ENCODE results near the gene COL5A1. TPM values are rescaled to one million over a fixed set of nuclear protein-coding genes. Genes with fewer than 3 reads are reported as not detected.

Gene COL5A1
- 10 to 100 TPM in 2 of 4 donors, 1 to 10 TPM in 2; 8.4 to 14.7 (median 11.3) TPM for total RNA-seq

DNA sequence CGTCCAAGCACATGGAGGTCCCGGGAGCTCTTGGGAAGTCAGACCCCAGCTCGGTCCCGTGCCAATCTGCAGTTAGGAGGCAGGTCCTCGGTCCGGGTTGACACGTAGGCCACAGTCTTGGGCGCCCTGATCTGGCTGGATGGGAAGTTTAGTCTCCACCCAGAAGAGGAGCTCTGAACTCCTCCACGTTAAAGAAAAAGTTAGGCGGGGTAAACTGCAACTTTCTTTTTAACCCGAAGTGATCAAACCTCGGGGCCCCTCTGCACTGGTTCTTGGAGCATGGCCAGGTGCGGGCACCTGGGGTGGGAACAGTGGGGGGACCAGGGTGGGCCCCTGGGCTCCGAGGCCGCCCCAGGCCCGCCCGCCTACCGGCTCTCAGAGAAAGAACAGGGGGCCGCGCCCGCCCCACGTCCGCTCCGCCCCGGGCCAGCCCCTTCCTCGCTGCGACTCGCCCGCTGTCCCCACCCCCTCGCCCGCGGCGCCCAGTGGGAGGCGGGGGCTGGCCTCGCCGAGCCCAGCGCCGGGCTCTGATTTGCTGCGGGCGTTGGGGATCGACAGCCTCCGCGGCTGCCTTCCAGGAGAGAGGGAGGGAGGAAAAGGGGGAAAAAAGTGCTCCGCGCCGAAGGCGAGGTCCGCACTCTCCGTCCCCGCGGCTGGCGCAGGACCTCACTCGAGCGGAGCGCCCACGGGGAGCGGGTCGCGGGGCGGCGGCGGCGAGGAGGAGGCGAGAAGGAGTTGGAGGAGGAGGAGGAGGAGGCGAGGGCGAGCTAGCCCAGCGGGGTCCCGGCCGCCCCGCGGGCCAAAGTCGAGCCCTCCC, at the start of gene COL5A1:
Gene COL5A1 (plus strand): TSS at position 631 of the 817 bp plus-strand sequence. CDS start 385 bp downstream, outside the sequence.
- 1% methylated on average over 50 to 58 of the region's 72 CpGs for WGBS, 2 donors
- intact Hi-C loops (cut with DNase I; ENCODE audit: low total_unique reads), result no loop called here
- TF ChIP-seq, protein P1, sequence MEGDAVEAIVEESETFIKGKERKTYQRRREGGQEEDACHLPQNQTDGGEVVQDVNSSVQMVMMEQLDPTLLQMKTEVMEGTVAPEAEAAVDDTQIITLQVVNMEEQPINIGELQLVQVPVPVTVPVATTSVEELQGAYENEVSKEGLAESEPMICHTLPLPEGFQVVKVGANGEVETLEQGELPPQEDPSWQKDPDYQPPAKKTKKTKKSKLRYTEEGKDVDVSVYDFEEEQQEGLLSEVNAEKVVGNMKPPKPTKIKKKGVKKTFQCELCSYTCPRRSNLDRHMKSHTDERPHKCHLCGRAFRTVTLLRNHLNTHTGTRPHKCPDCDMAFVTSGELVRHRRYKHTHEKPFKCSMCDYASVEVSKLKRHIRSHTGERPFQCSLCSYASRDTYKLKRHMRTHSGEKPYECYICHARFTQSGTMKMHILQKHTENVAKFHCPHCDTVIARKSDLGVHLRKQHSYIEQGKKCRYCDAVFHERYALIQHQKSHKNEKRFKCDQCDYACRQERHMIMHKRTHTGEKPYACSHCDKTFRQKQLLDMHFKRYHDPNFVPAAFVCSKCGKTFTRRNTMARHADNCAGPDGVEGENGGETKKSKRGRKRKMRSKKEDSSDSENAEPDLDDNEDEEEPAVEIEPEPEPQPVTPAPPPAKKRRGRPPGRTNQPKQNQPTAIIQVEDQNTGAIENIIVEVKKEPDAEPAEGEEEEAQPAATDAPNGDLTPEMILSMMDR (IDR thresholded peaks at IDR 0.05), result no peak
- no peak for TF ChIP-seq POLR2A (IDR thresholded peaks at IDR 0.05)
- DNase-seq (ENCODE audit: low spot score in 2 of 2), result peak; percentile 85 to 97
- peak within 1 kb of the TSS; percentile 29 for H3K4me3 ChIP-seq (ENCODE audit: low read depth, poor library complexity, severe bottlenecking)

DNA sequence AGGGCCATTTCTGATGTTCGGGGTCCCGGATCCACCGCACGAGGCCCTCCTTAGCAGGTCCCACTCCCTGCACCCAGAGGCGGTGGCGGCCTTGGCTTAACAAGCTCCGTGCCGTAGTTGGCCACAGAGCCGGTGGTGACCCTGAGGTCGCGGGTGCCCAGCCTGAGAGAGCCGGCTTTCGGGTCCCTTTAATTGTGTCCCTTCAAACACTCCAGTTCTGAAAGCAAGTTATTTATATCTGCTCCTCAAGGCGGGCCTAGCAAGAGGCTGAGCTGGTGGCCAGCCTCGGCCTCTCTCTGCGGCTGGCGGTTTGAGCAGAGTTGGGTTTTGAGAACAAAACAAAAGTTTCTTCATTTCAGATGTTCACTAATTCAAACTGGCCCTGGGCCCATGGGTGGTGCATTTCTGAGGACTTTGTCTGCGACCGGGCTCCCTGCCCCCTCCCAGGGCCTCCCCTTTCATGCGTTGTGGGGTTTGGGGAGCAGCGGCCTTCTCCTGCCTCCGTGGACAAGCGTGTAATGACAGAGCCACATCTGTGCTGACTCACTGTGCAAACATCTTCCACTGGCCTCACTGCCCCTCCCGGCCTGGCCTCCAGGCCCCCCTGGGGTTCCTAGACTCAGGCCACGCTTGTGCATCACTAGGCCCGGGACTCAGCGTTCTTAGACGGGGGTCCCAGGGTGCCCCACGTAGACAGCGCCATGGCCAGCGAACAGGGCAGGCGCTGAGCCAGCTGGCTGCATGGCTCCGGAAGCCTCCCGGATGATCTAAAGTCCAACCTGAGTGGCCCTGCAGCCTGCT, 49.4 kb upstream of the COL5A1 start:
- peak in 1 of 2 donors; percentile 85 for DNase-seq (ENCODE audit: low spot score in 2 of 2)
- intact Hi-C loops (cut with DNase I; ENCODE audit: low total_unique reads), result no loop called here

DNA sequence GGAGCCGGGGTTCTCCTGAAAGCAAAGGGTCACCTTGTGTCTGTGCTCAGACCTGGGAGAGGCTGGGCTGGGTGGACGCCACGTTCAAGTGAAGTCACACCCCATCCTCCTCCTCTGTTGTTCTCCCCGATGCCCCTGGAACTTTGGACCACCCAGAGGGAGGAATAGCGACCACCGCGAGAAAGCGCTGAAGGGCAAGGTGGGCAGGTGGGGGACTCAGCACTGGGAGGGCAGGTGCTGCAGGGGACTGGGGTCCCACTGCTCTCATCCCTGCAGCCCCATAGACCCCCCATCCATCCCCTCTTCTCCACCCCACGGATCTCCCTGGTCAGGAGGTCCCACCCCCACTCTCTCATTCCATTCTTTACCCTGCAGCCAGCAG, 48.8 kb upstream of the COL5A1 start:
- no peak for DNase-seq (ENCODE audit: low spot score in 2 of 2)
- intact Hi-C loops (cut with DNase I; ENCODE audit: low total_unique reads), result no loop called here
- no peak overlapping the region for H3K4me3 ChIP-seq (ENCODE audit: low read depth, poor library complexity, severe bottlenecking)
- 68 to 76% methylated on average over 8 to 9 of the region's 9 CpGs for WGBS, 2 donors
- no peak for TF ChIP-seq POLR2A (IDR thresholded peaks at IDR 0.05)
- TF ChIP-seq, protein P1 (IDR thresholded peaks at IDR 0.05), result no peak

More for the DNA sequence above, 49.4 kb upstream of the COL5A1 start:
- TF ChIP-seq POLR2A (IDR thresholded peaks at IDR 0.05), result no peak
- TF ChIP-seq, protein P1 (IDR thresholded peaks at IDR 0.05), result no peak
- H3K4me3 ChIP-seq (ENCODE audit: low read depth, poor library complexity, severe bottlenecking), result no peak overlapping the region
- 60 to 61% methylated on average over 25 to 34 of the region's 34 CpGs for WGBS, 2 donors

DNA sequence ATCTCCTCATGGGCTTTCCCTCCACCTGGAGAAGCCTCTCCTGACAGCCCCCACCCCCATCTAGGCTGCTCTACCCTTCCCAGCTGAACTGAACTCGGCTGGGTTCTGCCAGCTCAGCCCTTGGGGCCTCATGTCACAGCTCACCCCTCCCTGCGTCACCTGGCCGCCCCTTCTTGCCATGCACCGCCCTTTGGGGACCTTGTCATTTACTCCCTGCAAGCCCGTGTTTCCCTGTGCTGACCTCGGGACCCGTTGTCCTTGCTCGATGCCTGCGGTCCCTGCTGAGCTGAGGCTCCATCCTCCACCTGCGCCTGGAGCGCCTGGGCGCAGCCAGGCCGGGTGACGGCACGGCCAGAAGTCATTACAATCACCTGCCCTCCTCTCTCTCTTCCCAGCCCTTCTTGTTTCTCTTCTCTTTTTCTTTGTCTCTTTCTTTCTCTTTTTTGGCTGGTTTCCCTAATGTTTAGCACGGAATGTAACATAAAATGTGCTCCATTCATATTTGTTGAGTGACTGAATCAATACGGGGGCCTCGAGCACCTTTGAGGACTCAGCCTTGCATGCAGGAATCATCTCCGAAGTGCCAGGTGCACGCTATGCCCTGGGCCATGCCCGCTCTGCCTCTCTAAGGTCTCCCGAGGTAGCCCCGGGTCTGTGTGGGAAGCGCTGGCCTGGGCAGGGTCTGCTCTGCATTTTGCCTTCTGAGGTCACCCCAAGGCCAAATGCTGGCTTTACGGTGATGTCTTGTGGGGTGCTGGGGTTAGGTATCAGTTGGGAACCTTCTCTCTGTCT, 48.1 kb upstream of the COL5A1 start:
- no peak overlapping the region for H3K4me3 ChIP-seq (ENCODE audit: low read depth, poor library complexity, severe bottlenecking)
- intact Hi-C loops (cut with DNase I; ENCODE audit: low total_unique reads), result no loop called here
- DNase-seq (ENCODE audit: low spot score in 2 of 2), result peak in 1 of 2 donors; percentile 77
- TF ChIP-seq, protein P1 (IDR thresholded peaks at IDR 0.05), result no peak
- no peak for TF ChIP-seq POLR2A (IDR thresholded peaks at IDR 0.05)
- WGBS, 2 donors, result 87 to 92% methylated on average over 25 of the region's 25 CpGs

DNA sequence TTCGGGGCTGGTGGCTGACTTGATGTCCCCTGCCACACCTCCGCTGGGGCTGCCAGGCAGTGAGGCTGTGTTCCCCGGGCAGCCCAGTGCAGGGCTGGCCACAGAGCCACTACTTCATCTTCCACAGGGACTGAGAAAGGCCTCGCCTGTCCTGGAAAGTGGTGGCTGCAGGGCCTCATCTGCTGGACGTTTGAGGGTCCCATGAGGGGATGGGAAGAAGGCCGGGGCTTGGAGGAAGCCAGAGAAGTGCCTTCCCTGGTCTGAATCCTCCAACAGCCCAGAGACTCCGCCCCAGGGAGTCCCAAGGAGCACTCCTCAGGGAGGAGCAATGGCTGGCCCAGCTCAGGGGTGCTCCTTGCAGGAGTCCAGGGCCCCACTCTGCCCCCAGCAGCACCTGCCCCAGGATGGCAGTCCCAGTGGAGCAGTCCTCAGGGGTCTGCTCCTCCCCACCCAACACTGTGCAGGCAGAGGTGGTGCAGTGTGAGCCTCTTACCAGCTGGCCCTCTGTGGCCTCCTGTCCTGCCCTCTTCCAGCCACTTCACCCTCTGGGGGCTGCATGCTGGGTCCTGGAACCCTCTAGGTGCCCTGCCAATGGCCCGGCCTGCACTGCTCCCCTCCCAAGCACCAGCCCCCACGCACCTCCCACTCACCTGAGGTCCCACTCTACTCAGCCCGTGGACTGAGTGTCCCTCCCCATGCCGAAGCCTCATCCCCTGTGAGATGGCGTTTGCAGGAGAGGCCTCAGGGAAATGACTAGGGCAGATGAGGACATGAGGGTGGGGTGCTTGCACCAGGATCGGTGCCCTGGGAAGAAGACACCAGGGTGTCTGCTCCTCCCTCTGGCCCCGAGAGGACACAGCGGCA, 47.3 kb upstream of the COL5A1 start:
- 93 to 96% methylated on average over 10 to 14 of the region's 15 CpGs for WGBS, 2 donors
- TF ChIP-seq, protein P1 (IDR thresholded peaks at IDR 0.05), result no peak
- no peak for TF ChIP-seq POLR2A (IDR thresholded peaks at IDR 0.05)

More for the DNA sequence above, 47.3 kb upstream of the COL5A1 start:
- DNase-seq (ENCODE audit: low spot score in 2 of 2), result peak in 1 of 2 donors; percentile 77
- intact Hi-C loops (cut with DNase I; ENCODE audit: low total_unique reads), result no loop called here
- no peak overlapping the region for H3K4me3 ChIP-seq (ENCODE audit: low read depth, poor library complexity, severe bottlenecking)
